Brain pericyte (primary cell): ENCODE measurements around the gene IDUA.

Experiments
- DNase-seq: peaks from one replicate; pipeline ENCODE4 v3.0.0-alpha.2; 2012; ENCODE audit warnings: low read depth, low spot score

Gene IDUA

DNA sequence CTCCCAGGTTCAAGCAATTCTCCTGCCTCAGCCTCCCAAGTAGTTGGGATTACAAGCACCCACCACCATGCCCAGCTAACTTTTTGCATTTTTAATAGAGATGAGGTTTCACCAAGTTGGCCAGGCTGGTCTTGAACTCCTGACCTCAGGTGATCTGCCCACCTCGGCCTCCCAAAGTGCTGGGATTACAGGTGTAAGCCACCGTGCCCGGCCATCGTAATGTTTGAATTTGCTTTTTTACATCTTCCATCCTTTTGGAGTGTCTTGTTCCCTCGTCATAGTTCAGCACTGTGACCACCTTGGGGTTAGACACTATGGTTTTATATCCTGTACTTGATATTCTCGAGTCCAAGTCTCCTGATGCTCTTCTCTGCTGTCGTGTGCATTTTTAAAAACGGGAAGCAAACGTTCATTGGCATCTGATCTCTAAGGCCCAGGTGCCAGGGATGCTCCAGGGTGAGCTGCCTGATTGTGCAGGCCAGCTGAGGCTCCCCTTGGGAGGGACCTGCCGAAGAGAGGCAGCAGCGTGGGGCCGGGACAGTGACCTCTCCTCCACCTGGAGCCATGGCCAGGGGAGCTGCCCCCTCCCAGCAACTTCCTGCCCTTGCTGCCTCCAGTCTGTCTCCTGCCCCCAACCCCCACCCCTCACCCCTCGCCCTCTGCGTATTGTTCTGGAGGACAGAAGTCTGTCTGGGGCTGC is 30.2 kb upstream of the IDUA start:
- no peak for DNase-seq

DNA sequence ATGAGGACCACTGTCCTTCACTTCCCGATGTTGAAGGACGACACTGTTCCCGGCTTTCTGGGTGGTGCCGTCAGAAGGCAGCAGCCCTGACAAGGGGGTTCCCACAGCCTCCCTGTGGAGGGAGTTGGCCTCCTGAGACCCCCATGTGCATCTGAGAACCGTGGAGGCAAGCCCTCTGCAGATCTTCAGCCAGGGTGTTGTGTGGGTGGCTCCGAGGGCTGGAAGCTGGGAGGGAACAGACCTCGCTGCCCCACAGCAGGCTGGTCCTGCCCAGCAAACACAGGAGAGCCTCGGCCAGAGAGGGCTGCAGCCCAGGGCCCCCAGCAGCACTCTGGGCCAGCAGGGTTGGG is 29.6 kb upstream of the IDUA start:
- no peak for DNase-seq

DNA sequence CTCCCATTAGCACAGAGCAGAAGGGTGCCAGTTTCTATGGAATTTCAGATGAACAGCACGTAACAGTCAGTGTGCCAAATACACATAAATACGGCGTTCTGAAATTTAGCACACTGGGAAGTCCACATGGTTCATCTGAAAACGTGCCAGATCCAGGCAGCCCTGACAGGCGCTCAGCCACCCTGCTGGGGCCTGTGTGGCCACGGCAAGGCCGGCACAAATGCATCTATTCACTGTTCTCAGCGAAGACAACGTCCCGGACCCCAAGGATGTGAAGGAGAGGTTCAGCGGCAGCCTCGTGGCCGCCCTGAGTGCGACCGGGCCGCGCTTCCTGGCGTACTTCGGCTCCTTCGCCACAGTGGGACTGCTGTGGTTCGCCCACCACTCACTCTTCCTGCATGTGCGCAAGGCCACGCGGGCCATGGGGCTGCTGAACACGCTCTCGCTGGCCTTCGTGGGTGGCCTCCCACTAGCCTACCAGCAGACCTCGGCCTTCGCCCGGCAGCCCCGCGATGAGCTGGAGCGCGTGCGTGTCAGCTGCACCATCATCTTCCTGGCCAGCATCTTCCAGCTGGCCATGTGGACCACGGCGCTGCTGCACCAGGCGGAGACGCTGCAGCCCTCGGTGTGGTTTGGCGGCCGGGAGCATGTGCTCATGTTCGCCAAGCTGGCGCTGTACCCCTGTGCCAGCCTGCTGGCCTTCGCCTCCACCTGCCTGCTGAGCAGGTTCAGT is 29.1 kb upstream of the IDUA start:
- no peak for DNase-seq

DNA sequence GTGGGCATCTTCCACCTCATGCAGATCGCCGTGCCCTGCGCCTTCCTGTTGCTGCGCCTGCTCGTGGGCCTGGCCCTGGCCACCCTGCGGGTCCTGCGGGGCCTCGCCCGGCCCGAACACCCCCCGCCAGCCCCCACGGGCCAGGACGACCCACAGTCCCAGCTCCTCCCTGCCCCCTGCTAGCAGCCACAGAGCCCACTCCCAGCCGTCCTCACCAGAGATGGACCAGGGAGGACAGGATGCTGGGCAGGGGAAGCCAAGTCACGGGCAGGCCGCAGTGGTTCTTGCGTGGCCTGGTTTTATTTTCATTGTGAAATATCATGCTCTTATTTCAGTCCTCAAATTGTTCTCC is 28.6 kb upstream of the IDUA start:
- no peak for DNase-seq

DNA sequence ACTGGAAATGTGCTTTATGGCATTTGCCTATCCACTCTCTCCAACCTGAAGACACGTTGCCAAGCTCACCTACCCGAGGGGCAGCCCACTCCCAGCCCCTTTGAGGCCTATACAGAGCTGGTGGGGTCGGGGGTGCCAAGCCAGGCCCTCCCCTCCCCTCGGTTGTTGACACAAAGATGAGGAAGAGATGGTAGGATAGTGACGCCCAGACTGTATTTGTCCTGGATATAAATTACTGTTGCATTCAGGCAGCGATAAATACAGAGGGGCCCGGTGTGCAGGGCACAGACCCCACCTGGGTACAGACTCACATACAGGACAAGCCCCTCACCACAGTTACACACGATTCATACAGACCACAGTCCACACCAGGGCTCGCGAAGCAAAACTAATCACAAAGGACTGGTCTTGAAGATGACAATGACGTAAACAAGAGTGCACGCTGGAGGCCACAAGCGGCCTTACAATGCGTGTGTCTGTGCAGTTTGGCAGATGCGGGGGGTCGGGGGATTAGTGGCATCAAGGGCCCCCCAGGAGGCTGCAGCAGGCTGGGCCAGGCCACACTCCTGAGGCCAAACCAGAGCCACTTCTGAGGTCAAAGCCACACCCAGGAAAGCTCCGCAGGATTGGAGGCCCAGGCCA is 28.0 kb upstream of the IDUA start:
- DNase-seq: no peak

DNA sequence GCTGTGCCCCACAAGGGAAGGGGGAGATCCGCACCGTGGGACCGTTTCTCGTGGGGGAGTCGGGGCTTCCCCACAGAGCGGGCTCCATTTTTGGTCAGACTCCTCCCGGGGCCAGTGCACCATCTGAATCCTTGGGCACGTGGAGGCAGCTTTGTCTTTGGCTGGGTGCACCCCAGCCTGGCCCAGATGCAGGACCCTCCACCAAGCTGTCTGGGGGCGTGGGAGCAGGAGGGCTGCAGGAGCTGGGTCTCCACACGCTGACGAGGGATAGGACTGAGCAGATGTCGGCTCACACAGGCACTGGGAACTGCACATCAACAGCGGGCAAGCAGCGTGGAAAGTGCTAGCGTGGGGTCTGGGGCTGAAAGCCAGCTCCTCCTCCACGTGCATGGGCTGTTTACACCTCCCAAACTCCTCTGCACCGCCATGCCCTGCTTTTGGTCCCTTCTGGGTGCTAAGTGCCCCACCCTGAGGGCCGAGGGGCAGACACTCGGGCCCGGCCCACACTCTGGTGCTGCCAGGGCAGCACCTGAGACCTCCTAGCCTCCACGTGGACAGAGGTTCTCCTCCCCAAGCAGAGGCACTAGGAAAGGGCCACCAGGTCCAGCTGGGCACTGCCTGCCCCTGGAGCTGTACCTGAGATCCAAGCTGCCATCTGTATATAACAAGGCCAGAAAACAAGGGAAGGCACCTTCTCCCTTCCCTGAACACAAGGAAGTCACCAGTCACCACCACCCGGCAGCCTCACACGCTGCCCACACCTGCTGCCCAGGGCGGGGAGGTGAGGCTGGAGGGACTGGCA is 27.3 kb upstream of the IDUA start:
- no peak for DNase-seq

DNA sequence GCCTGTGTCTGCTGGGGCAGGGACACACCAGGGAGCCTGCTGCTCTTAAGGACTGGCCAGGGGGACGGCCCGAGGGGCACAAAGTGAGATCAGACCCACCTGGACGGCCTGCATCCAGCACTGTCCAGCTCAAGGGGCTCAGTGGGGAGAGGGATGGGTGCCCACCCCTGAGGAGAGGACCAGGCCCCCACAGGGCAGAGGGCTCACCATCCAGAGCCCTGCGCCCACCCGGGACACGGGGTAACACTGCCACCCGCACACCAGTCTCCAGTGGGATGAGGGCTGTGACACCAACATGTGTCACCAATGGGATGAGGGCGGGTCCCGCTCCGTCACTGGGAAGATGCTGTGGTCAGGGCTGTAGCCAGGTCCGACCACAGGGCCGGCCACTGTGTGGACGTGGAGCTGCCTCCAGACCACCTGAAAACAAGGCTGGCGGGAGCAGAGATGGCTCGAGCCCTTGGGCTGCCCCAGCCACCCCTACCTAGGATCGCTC is 26.7 kb upstream of the IDUA start:
- no peak for DNase-seq

DNA sequence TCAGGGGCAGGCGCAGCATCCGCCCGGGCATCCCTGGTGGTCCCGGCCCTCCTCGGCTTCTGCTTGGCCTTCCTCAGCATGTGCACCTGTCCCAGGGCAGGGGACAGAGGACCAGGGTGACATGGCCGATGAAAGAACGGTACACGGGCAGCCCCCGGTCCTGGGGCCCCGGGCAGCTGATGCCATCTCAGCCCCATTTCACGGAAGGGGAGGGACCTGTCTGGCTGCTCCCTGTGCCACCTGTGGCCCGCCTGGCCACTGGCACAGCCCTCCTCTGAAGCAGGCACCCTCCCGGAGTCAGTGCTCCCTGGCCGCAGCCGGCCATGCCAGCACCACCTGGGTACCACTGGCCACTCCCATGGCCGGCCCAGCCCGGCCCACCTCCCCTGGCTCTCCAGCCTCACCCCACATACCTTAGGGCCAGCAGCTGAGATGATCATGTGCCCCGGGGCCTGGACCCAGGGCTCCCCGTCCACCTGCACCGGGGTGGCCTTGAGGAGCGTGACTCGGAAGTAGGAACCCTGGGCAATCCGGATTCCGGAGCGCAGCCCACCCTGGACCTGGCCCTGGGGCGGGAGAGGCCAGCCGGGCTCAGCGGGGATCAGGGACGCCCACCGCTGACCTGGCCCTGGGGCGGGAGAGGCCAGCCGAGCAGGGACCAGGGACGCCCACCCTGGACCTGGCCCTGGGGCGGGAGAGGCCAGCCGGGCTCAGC is 26.1 kb upstream of the IDUA start:
- DNase-seq: no peak

DNA sequence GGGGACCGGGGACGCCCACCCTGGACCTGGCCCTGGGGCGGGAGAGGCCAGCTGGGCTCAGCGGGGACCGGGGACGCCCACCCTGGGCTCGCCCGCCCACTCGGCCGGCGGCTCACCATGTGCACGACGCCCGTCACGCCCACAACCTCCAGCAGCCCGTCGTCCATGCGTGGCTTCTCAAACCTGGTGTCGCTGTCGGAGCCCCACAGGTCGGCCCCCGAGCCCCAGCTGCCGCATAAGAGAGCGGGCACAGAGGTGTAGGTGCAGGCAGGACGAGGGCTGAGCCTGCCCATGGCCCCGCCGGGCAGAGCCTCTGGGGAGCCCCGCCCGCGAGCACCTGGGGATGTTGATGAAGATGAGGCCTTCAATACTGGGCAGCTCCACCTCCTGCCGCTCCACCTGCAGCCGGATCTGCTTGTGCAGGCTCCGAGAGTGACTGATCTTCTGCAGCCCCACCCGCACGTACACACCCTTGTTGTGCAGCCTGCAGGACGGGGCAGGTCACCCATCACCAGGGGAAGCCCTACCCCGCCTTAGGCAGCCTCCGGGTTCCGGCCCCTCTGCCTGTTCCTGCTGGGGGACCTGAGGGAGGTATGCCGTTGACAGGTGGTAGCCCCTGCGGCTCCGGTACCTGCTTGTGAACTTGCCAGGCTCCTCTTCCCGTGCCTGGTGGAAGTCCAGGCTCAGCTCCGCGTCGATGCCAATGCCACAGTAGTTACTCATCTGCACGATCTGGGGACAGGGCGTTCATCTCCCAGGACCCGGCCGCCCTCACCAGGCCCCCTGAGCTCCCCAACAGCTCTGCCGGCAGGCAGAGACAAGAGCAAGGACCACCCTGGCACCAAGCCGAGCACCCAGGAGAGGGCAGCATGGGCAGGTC is 25.3 kb upstream of the IDUA start:
- no peak for DNase-seq

DNA sequence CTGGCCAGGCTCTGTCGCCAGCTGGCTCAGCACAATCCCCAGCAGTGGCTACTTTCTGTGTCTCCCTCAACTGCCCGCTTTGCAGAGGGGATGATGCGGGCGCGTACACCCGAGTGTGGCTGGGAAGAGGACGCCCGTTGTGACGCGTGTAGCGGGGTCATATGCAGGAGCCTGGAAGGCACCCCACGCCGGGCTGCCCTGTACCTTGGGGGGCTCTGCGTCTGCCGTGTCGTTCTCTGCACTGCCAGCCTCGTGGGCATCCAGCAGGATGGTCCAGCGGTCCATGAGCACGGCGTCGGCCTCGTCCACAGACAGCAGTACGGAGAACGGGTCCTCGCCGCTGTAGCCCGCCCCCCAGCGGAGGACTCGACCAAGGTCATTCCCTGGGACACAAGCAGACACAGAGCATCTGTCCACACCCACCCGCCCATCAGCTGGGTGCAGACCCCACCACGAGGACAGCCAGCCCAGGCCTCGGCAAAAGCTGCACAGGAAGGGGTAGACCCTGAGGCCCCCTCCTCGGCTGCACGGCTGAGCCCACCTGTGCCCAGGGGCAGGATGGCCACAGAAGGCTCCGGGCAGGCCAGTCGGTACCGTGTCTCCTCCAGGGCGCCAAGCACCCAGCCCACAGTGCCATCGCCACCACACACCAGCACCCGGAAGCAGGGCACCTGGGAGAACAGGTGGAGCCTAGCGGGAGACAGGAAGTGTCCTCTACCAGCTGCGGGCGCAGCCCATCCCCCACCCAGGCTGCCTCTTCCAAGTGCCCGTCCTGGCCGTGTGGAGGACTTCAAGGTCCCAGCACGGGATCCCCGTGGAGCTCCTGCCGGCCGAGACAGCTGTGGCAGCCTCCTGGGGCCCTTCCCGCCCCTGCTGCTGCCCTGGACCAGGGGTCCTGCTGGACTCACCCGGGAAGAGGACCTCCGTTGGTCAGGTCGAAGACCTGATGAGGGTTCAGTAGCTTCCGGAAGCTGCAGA is 24.3 kb upstream of the IDUA start:
- DNase-seq: no peak

DNA sequence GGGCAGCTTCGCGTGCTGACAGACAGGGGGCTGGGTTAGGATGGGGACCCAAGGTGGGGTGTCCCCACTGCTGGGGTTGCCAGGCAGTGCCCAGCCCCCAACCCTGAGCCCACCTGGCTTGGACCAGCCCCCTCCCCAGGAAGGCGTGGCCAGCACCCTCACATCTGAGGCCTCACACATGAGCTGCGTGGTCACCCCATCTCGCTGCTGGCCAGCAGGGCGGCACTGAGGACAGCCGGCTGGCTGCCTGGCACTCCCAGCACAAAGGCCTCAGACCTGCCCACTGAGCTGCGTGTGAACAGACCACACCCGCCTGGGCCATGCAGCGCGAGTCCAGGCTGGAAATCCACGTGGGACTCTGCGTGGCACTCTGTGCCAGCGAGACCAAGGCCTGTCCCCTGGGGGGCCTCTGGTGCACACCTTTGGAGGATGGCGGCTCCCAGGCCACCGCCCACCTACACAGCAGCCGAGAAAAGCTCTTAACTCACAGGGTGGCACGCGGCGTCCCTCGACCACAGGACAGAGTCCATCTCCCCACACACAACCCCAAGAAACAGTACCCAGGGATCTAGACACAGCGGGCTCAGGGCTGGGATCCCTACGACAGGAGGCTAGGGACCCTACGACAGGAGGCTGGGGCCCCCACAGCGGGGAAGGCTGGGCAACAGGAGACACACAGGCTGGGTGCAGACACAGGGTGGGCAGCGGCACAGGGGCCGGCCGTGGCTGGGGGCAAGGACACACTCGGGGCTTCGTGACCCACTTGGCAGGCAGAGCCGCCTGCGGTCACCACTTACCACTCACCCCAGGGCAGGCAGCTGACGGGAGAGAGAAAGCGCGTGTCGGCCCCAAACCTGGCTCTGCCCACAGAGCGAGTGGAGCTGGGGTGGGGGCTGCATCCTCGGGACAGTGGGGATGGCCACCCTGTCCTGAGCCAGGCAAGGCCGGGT is 23.3 kb upstream of the IDUA start:
- no peak for DNase-seq

DNA sequence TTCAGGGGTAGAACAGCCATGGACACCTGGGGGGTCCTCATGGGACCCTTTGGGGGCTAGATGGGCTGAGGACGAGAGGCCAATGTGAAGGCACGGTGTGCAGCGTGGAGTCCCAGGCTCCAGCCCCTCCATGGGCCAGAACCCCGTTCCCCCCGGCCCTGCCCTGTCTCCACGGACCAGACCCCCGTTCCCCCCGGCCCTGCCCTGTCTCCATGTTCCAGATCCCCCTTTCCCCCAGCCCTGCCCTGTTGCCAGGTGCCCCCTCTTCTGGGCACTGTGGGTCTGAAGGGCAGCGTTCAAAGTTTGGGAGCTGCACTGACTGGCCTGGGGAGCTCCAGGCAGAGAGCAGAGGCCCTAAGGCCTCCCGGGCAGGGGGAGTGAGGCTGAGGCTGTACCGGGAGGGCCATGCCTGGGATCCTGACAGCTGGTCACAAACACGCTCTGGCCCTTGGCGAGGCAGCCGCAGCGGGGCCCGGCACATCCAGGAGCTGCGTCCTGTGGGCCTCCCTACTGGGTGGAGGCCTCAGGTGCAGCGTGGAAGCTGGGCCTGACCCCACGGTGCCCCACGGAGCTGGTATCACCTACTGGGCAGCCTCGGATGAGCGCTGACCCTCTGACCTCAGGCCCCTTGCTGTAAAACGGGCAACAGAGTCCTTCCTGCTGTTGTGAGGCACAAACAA is 22.4 kb upstream of the IDUA start:
- no peak for DNase-seq

DNA sequence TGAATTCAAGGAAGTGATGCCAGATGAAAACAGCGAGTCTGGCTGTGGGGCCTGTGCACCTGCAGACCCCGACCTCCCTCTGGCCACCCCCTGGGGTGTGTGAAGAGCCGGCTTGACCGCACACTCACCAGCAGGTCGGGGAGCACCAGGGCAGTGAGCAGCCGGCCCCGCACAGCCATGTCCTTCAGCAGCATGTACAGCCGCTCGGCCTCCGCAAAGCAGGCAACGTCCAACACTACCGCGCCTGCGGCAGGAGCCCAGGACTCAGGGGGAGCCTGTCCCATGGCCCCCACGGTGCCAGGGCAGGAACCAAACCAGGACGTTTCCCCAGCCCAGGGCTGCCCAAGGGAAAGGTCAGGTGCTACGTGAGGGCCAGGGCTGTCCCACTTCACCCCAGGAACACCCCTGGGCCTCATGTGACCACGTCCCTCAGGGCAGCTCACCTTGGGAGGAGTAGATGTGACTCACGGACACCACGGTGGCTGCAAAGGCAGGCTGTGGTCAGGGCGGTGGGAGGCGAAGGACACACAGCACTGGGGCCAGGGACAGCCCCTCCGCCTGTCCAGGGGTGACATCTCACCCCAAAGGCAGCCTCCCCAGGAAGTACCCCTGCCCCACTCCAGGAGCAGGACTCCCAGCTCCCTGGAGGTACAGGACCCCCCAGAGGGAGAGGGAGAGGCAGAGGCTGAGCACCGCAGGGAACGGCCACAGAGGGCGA is 21.6 kb upstream of the IDUA start:
- DNase-seq: no peak

DNA sequence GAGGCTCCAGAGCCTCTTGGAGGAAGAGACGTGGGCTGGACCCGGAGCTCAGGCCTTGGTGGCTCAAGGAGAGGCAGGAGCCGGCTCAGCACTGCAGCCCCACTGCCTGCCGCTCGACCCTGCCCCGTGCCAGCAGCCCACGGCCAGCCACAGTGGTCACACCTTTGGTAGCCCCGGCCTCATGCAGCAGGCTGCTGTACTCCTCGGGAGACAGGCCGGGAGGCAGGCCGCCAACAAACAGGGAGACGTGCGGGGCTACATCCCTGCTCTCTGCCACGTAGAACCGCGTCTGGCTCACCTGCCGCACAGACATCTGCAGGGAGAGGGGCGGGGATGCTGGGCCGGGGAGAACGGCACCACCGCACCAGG is 21.1 kb upstream of the IDUA start:
- no peak for DNase-seq

DNA sequence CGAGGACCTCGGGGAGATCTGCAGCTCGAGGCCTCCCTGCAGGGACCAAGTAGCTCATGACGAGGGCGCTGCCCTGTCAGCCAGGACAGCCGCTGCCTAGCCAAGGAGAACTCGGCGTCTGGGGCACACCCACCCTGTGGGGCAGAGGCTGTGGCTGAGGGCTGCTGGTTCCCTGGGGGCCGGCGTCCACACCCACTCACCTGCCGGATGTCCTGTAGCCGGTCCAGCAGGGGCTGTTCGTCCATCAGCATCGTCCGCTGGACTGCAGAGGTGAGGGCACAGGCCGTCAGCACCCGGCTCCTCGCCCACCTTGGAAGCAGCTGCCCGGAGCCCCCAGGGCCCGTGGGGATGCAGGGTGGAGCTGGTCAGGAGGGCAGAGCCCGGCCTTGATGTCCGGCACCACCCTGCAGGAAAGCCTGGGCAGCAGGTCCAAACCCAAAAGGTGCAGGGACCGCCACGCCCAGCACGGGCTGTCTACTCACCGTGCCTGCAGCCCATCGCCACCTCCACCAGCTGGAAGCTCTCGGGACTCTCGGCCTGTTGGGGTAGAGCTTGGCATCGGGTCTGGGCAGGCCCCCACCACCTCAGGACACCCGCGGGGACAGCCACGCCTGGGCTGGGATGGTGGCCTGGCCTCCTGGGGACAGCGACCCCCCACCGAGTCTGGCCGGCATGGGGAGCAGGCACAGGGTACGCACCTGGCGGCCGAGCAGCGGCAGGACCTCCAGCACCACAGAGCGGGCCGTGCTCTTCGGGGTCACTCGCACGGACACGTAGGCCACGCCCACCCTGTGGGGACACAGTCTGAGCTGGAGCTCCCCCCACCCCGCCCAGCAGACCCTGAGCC is 20.4 kb upstream of the IDUA start:
- no peak for DNase-seq
